DOHH2 (cell line): ENCODE measurements around the gene IFITM2.
"Not testable (repeated sequence)": the region's sequence is repeated elsewhere in the genome, so short reads cannot be mapped to it uniquely, and the experiment has no call there.

ENCODE experiments used
- H3F3A ChIP-seq: fragments of 200-600 bp; sonication (generic), shearing (Covaris generic); 2 replicates; pipeline ENCODE4 v1.6.0; 2016; ENCODE audit warnings: antibody characterized with exemption, mild to moderate bottlenecking; ENCODE audit not compliant: control insufficient read depth, insufficient read depth
- H3K27ac ChIP-seq: fragments of 200-600 bp; sonication (generic); 2 replicates; pipeline ENCODE4 v1.5.1; 2014; ENCODE audit warnings: low read depth, mild to moderate bottlenecking, low read length, moderate library complexity
- H3K27me3 ChIP-seq: fragments of 200-600 bp; sonication (generic); 2 replicates; pipeline ENCODE4 v1.6.1; 2014; ENCODE audit warnings: mild to moderate bottlenecking, low read length, mixed read lengths; ENCODE audit not compliant: control insufficient read depth
- H3K36me3 ChIP-seq: fragments of 200-600 bp; sonication (generic); 2 replicates; pipeline ENCODE4 v1.6.1; 2014; ENCODE audit warnings: mild to moderate bottlenecking, low read length, moderate library complexity, mixed read lengths; ENCODE audit not compliant: control insufficient read depth
- H3K4me1 ChIP-seq: fragments of 200-600 bp; sonication (generic); 2 replicates; pipeline ENCODE4 v1.6.1; 2014; ENCODE audit warnings: mild to moderate bottlenecking, low read length, mixed read lengths; ENCODE audit not compliant: control insufficient read depth
- H3K4me2 ChIP-seq: fragments of 200-600 bp; sonication (generic); 2 replicates; pipeline ENCODE4 v1.6.0; 2014; ENCODE audit warnings: mild to moderate bottlenecking, low read length, moderate library complexity
- H3K4me3 ChIP-seq: fragments of 200-600 bp; sonication (generic); 2 replicates; pipeline ENCODE4 v1.5.1; 2014; ENCODE audit warnings: mild to moderate bottlenecking, low read length, mixed read lengths
- H3K79me2 ChIP-seq: fragments of 200-600 bp; sonication (generic); 2 replicates; pipeline ENCODE4 v1.6.1; 2014; ENCODE audit warnings: mild to moderate bottlenecking, low read length, mixed read lengths; ENCODE audit not compliant: control insufficient read depth
- H3K9me2 ChIP-seq: fragments of 200-600 bp; sonication (generic); replicated peaks from 2 replicates; pipeline ENCODE4 v1.6.1; 2014; ENCODE audit warnings: mild to moderate bottlenecking, low read length, mixed read lengths; ENCODE audit not compliant: control insufficient read depth
- H3K9me3 ChIP-seq: fragments of 200-600 bp; sonication (generic); 2 replicates; pipeline ENCODE4 v1.6.1; 2014; ENCODE audit warnings: antibody characterized with exemption, low read length, mixed read lengths; ENCODE audit not compliant: control insufficient read depth, insufficient read depth
- H4K20me1 ChIP-seq: fragments of 200-600 bp; sonication (generic); 2 replicates; pipeline ENCODE4 v1.6.0; 2014; ENCODE audit warnings: low read depth, mild to moderate bottlenecking, antibody characterized with exemption, low read length, moderate library complexity; ENCODE audit not compliant: control insufficient read depth, insufficient read depth
- EZH2phosphoT487 ChIP-seq: fragments of 200-600 bp; sonication (generic); IDR thresholded peaks from 2 replicates; pipeline ENCODE4 v1.6.1; 2017; ENCODE audit warnings: borderline replicate concordance, mild to moderate bottlenecking, antibody characterized with exemption, low read length, moderate library complexity, mixed read lengths
- TF ChIP-seq, protein P1 (sequence below): fragments of 200-600 bp; sonication (generic); IDR thresholded peaks from one replicate; pipeline ENCODE4 v1.5.1; 2014; ENCODE audit warnings: antibody characterized with exemption, mild to moderate bottlenecking, low read depth, low read length; ENCODE audit not compliant: poor library complexity, severe bottlenecking

IFITM2 gene

DNA sequence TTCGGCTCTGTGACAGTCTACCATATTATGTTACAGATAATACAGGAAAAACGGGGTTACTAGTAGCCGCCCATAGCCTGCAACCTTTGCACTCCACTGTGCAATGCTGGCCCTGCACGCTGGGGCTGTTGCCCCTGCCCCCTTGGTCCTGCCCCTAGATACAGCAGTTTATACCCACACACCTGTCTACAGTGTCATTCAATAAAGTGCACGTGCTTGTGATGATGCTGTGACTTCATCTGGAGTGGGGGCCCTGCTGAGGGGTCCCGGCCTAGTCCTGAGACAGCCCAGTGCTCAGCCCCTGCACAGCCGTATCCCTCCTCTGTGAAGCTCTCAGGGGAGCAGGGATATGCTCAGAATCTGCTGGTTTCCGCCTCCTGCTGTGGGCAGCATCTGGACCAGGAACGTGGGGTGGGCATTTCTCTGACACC, 7.5 kb downstream of the IFITM2 start:
- Histone ChIP-seq H3K4me2 (peak overlapping the region; percentile 74), H4K20me1 (no peaks in the 10 kb centered on the region), H3K9me2 (no peaks in the 10 kb centered on the region), H3K9me3 (no peaks in the 10 kb centered on the region), H3K36me3 (no peaks in the 10 kb centered on the region), H3K27me3 (peaks cover under 1% of the 10 kb centered on the region), H3K27ac (no peak overlapping the region), H3F3A (peaks cover 11% of the 10 kb centered on the region), H3K79me2 (peaks cover 5% of the 10 kb centered on the region), H3K4me3 (peak overlapping the region; percentile 71), H3K4me1 (peaks cover 34% of the 10 kb centered on the region)
- no peak for TF ChIP-seq EZH2phosphoT487
- TF ChIP-seq, protein P1, sequence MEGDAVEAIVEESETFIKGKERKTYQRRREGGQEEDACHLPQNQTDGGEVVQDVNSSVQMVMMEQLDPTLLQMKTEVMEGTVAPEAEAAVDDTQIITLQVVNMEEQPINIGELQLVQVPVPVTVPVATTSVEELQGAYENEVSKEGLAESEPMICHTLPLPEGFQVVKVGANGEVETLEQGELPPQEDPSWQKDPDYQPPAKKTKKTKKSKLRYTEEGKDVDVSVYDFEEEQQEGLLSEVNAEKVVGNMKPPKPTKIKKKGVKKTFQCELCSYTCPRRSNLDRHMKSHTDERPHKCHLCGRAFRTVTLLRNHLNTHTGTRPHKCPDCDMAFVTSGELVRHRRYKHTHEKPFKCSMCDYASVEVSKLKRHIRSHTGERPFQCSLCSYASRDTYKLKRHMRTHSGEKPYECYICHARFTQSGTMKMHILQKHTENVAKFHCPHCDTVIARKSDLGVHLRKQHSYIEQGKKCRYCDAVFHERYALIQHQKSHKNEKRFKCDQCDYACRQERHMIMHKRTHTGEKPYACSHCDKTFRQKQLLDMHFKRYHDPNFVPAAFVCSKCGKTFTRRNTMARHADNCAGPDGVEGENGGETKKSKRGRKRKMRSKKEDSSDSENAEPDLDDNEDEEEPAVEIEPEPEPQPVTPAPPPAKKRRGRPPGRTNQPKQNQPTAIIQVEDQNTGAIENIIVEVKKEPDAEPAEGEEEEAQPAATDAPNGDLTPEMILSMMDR = no peak

DNA sequence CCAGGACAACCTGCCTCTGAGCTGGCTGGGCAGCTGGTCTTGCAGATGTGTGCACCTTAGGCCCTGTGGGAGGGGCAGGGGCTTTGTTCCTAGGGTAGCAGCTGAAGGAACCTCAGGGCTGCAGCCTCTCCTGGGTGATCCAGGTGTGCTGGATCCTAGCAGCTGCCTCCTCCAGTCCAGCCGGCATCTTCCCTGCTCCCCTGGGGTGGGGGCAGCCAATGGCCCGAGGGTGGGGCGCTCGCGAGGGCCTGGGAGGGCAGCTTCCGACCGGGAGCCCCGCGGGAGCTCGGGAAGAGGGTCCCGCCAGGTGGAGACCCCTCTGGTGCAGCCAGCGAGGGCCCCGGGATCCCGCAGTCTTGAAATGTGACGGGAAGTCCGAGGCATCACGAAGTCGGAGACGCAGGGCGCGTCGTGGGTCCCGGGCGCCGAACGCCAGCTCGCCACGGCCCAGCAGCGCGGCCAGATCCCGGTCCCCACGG, 7.9 kb downstream of the IFITM2 start:
- Histone ChIP-seq H3K9me2 (no peaks in the 10 kb centered on the region), H4K20me1 (no peaks in the 10 kb centered on the region), H3K27ac (no peak overlapping the region), H3K27me3 (peaks cover 2% of the 10 kb centered on the region; the same call in 1 of the 2 replicates), H3K9me3 (no peaks in the 10 kb centered on the region), H3K4me3 (peak overlapping the region; percentile 71; the same call in 1 of the 2 replicates), H3K79me2 (peaks cover 5% of the 10 kb centered on the region), H3K36me3 (no peaks in the 10 kb centered on the region), H3K4me2 (peak overlapping the region; percentile 74), H3K4me1 (peaks cover 34% of the 10 kb centered on the region), H3F3A (peaks cover 11% of the 10 kb centered on the region)
- no peak for TF ChIP-seq EZH2phosphoT487

DNA sequence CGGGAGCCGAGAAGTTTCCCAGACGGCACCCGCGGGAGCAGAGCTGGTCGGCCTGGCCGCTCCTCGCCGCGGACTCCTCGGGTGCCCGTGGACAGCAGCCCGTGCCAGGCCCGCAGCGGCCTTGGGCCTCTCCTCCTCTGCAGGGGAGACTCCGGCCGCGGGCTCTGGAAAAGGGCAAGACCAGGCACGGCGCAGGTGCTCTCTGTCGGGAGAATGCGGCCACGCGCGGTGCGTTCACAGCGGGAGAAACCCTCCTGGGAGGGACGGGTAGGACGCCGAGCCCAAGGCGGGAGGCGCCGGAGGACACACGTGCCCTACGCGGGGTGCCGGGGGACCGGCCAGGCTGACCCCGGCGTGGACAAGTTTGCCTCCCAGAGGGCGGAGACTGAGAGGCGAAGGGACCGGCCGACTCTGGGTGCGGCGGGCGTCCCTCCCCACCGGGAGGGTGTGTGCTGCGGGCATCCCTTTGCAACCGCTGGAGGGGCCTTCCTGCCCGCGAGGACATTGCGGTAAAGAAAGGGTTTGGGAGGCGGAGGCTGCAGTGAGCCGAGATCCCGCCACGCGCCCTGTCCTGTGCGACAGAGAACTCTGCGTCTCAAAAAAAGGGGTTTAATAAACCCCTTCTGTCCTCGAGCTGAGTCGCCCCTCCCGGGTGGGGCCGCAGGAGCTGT, 8.6 kb downstream of the IFITM2 start:
- no peak overlapping the region for H3K4me3 ChIP-seq
- no peak overlapping the region for H3K4me2 ChIP-seq
- peaks cover 11% of the 10 kb centered on the region for H3F3A ChIP-seq
- no peaks in the 10 kb centered on the region for H4K20me1 ChIP-seq
- H3K27me3 ChIP-seq = peaks cover 2% of the 10 kb centered on the region; the same call in 1 of the 2 replicates
- peaks cover 34% of the 10 kb centered on the region for H3K4me1 ChIP-seq
- H3K9me2 ChIP-seq = no peaks in the 10 kb centered on the region
- peaks cover 5% of the 10 kb centered on the region for H3K79me2 ChIP-seq
- H3K9me3 ChIP-seq = no peaks in the 10 kb centered on the region
- TF ChIP-seq, protein P1 = no peak
- TF ChIP-seq EZH2phosphoT487 = no peak
- H3K36me3 ChIP-seq = no peaks in the 10 kb centered on the region
- H3K27ac ChIP-seq = no peak overlapping the region

DNA sequence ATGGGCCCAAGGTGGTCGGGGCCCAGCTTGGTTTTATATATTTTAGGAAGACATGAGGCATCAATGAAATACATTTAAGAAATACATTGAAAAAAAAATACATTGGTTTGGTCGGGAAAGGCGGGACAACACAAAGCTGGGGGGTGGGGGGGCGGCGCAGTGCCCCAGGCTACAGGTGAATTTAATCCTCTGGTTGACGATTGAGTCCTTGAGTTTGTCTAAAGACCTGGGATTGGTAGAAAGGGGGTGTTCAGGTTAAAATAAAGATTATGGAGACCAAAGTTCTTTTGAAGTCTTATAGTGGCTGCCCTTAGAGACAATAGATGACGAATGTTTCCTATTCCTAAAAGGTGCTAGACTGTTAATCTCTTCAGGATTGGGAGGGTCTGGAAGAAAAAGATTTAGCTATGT, 9.3 kb downstream of the IFITM2 start:
- Histone ChIP-seq H3K9me3 (no peaks in the 10 kb centered on the region), H3K9me2 (no peaks in the 10 kb centered on the region), H4K20me1 (no peaks in the 10 kb centered on the region), H3K4me1 (peaks cover 33% of the 10 kb centered on the region), H3K36me3 (no peaks in the 10 kb centered on the region), H3K27ac (no peak overlapping the region), H3F3A (peaks cover 11% of the 10 kb centered on the region), H3K4me2 (no peak overlapping the region), H3K79me2 (peaks cover 5% of the 10 kb centered on the region), H3K4me3 (no peak overlapping the region), H3K27me3 (peaks cover 2% of the 10 kb centered on the region; the same call in 1 of the 2 replicates)
- TF ChIP-seq, protein P1 = no peak
- TF ChIP-seq EZH2phosphoT487 = no peak

DNA sequence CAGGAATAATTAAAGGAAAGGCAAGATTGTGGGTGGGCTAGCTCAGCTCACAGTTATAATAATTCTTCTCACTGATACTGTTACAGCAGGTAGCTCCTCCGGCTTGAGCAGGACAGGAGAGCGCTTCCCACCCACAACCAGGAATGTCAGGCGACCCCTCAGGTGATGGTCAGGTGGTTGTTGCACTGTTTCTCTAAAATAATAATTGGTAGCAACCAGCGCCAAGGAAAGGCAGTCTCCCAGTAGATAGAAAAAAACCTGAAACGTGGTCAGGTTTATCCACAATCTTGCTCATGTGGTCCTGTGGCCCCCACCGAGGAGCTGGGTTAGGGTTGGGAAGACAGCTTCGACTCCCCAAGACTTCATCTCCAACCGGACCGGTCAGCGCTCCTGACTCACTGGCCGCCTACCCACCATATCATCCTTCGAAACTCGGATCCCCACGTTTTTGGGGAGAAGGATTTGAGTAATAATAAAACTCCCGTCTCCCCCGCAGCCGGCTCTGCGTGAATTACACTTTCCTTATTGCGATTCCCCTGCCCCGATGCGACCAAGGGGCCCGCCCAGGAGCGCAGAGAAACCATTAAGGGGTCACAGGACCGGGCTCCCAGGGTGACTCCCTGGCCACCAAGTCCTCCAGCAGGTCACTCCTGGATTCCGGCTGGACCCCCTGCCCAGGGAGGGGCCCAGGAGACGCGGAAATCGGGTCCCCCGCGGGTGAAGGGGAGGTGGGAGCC, 10.2 kb downstream of the IFITM2 start:
- not testable (repeated sequence) for H3K4me2 ChIP-seq, H4K20me1 ChIP-seq, H3K4me3 ChIP-seq, H3K9me3 ChIP-seq, H3K27me3 ChIP-seq, H3K36me3 ChIP-seq, H3K79me2 ChIP-seq, H3F3A ChIP-seq, H3K9me2 ChIP-seq, H3K27ac ChIP-seq
- peaks cover 25% of the 10 kb centered on the region for H3K4me1 ChIP-seq
